GM21515 (cell line): ENCODE data around the gene USP38.
"Not testable (repeated sequence)": the region's sequence is repeated elsewhere in the genome, so short reads cannot be mapped to it uniquely, and the experiment has no call there.

Experiments
- ATAC-seq: cut with Tn5 transposase; IDR thresholded peaks from one replicate; pipeline ENCODE4 v1.9.1; 2021; ENCODE audit not compliant: unreplicated experiment

The USP38 gene

GRCh38 chr4:143203577-143203976, 18.9 kb downstream of the USP38 start:
- no peak for ATAC-seq

- ATAC-seq = no peak
Observed at GRCh38 chr4:143207555-143207954, 22.8 kb downstream of the USP38 start.

GRCh38 chr4:143212566-143212965, 27.8 kb downstream of the USP38 start:
- ATAC-seq = no peak

- no peak for ATAC-seq
Observed at GRCh38 chr4:143215873-143216272, 31.2 kb downstream of the USP38 start.

- ATAC-seq = no peak
Observed at GRCh38 chr4:143224255-143224654, 39.5 kb downstream of the USP38 start.

- ATAC-seq = no peak
Observed at GRCh38 chr4:143225167-143225566, 40.5 kb downstream of the USP38 start.

GRCh38 chr4:143230683-143231082, 46.0 kb downstream of the USP38 start:
- ATAC-seq = no peak

- ATAC-seq = no peak
Observed at GRCh38 chr4:143232277-143232676, 47.6 kb downstream of the USP38 start.

- ATAC-seq = no peak
Observed at GRCh38 chr4:143234153-143234552, 49.4 kb downstream of the USP38 start.

GRCh38 chr4:143237195-143237594, 52.5 kb downstream of the USP38 start:
- ATAC-seq = not testable (repeated sequence)

GRCh38 chr4:143240939-143241679, 56.4 kb downstream of the USP38 start:
- no peak for ATAC-seq

GRCh38 chr4:143241892-143242291, 57.2 kb downstream of the USP38 start:
- no peak for ATAC-seq

- ATAC-seq = no peak
Observed at GRCh38 chr4:143243041-143243440, 58.3 kb downstream of the USP38 start.

- no peak for ATAC-seq
Observed at GRCh38 chr4:143246977-143247376, 62.3 kb downstream of the USP38 start.

- ATAC-seq = no peak
Observed at GRCh38 chr4:143247866-143248265, 63.1 kb downstream of the USP38 start.

GRCh38 chr4:143248827-143249226, 64.1 kb downstream of the USP38 start:
- no peak for ATAC-seq

- ATAC-seq = no peak
Observed at GRCh38 chr4:143250617-143251016, 65.9 kb downstream of the USP38 start.

- ATAC-seq = no peak
Observed at GRCh38 chr4:143251348-143251747, 66.6 kb downstream of the USP38 start.

GRCh38 chr4:143251779-143252178, 67.1 kb downstream of the USP38 start:
- no peak for ATAC-seq

GRCh38 chr4:143252478-143252877, 67.8 kb downstream of the USP38 start:
- ATAC-seq = no peak

GRCh38 chr4:143253166-143253565, 68.4 kb downstream of the USP38 start:
- ATAC-seq = no peak

- ATAC-seq = no peak
Observed at GRCh38 chr4:143254491-143255226, 69.9 kb downstream of the USP38 start.
